ENCODE data around the gene MAP3K20.
"Not testable (repeated sequence)": the region's sequence is repeated elsewhere in the genome, so short reads cannot be mapped to it uniquely, and the experiment has no call there.

MAP3K20 gene

GRCh38 chr2:173086518-173087213 lies 11.0 kb downstream of the MAP3K20 start:
- H3K27ac ChIP-seq (ENCODE audit: low read depth, low read length) = peak overlapping the region; percentile 89
- no peaks in the 10 kb centered on the region for H3K27me3 ChIP-seq (ENCODE audit: control insufficient read depth in 5 of 5, insufficient read depth in 4 of 5, low read length in 5 of 5)
- H3K4me1 ChIP-seq (ENCODE audit: control insufficient read depth in 5 of 5, insufficient read depth in 5 of 5, low read length in 5 of 5) = peaks cover 2 to 53% (median 38%) of the 10 kb centered on the region in 5 donors
- no peaks in the 10 kb centered on the region for H3K9me3 ChIP-seq (ENCODE audit: control insufficient read depth in 5 of 5, low read length in 5 of 5)
- H3K4me3 ChIP-seq (ENCODE audit: low read depth in 1 of 5, low read length in 5 of 5) = no peak overlapping the region
- peak overlapping the region in 2 of 5 donors; percentile 4 to 32 for H3K9ac ChIP-seq (ENCODE audit: low read length in 5 of 5)
- H3K36me3 ChIP-seq (ENCODE audit: control insufficient read depth in 5 of 5, insufficient read depth in 5 of 5, low read length in 5 of 5) = no peaks in the 10 kb centered on the region

DNA sequence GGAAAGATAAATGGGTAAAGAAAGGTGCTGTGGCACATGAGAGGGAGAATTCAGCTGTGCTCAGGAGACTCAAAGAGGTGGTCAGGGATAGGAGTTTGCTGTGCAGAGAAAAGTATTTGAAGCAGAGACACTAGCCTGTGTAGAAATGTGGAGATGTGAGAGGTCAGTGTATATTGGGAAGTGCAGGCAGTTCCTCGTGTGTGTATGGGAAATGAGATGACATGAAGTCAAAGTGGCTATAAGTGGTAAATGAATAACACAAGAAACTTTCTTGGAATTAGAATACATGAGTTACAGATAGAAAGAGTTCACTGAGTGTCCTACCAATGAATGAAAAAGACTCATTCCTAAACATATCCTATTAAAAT lies 11.6 kb downstream of the MAP3K20 start:
- peak overlapping the region in 2 of 5 donors; percentile 4 to 32 for H3K9ac ChIP-seq (ENCODE audit: low read length in 5 of 5)
- peaks cover 2 to 57% (median 42%) of the 10 kb centered on the region in 5 donors for H3K4me1 ChIP-seq (ENCODE audit: control insufficient read depth in 5 of 5, insufficient read depth in 5 of 5, low read length in 5 of 5)
- peaks cover 0 to 2% (median 0%) of the 10 kb centered on the region in 5 donors for H3K36me3 ChIP-seq (ENCODE audit: control insufficient read depth in 5 of 5, insufficient read depth in 5 of 5, low read length in 5 of 5)
- peak overlapping the region; percentile 89 for H3K27ac ChIP-seq (ENCODE audit: low read depth, low read length)
- no peaks in the 10 kb centered on the region for H3K27me3 ChIP-seq (ENCODE audit: control insufficient read depth in 5 of 5, insufficient read depth in 4 of 5, low read length in 5 of 5)
- no peak overlapping the region for H3K4me3 ChIP-seq (ENCODE audit: low read depth in 1 of 5, low read length in 5 of 5)
- no peaks in the 10 kb centered on the region for H3K9me3 ChIP-seq (ENCODE audit: control insufficient read depth in 5 of 5, low read length in 5 of 5)

GRCh38 chr2:173087793-173088496 lies 12.3 kb downstream of the MAP3K20 start:
- Histone ChIP-seq H3K36me3 (ENCODE audit: control insufficient read depth in 5 of 5, insufficient read depth in 5 of 5, low read length in 5 of 5) (peaks cover 0 to 9% (median 0%) of the 10 kb centered on the region in 5 donors), H3K27ac (ENCODE audit: low read depth, low read length) (peak overlapping the region; percentile 89), H3K4me3 (ENCODE audit: low read depth in 1 of 5, low read length in 5 of 5) (no peak overlapping the region), H3K9me3 (ENCODE audit: control insufficient read depth in 5 of 5, low read length in 5 of 5) (no peaks in the 10 kb centered on the region), H3K27me3 (ENCODE audit: control insufficient read depth in 5 of 5, insufficient read depth in 4 of 5, low read length in 5 of 5) (no peaks in the 10 kb centered on the region), H3K9ac (ENCODE audit: low read length in 5 of 5) (no peak overlapping the region), H3K4me1 (ENCODE audit: control insufficient read depth in 5 of 5, insufficient read depth in 5 of 5, low read length in 5 of 5) (peaks cover 2 to 59% (median 42%) of the 10 kb centered on the region in 5 donors)

GRCh38 chr2:173090276-173090877 lies 14.7 kb downstream of the MAP3K20 start:
- Histone ChIP-seq H3K9me3 (ENCODE audit: control insufficient read depth in 5 of 5, low read length in 5 of 5) (no peaks in the 10 kb centered on the region), H3K4me1 (ENCODE audit: control insufficient read depth in 5 of 5, insufficient read depth in 5 of 5, low read length in 5 of 5) (peaks cover 2 to 44% (median 26%) of the 10 kb centered on the region in 5 donors), H3K27ac (ENCODE audit: low read depth, low read length) (peak overlapping the region; percentile 89), H3K27me3 (ENCODE audit: control insufficient read depth in 5 of 5, insufficient read depth in 4 of 5, low read length in 5 of 5) (no peaks in the 10 kb centered on the region), H3K36me3 (ENCODE audit: control insufficient read depth in 5 of 5, insufficient read depth in 5 of 5, low read length in 5 of 5) (peaks cover 0 to 9% (median 0%) of the 10 kb centered on the region in 5 donors), H3K9ac (ENCODE audit: low read length in 5 of 5) (peak overlapping the region in 1 of 5 donors; percentile 63), H3K4me3 (ENCODE audit: low read depth in 1 of 5, low read length in 5 of 5) (peak overlapping the region in 4 of 5 donors; percentile 11 to 47 (median 26))

GRCh38 chr2:173090973-173091660 lies 15.5 kb downstream of the MAP3K20 start:
- peaks cover 2 to 44% (median 26%) of the 10 kb centered on the region in 5 donors for H3K4me1 ChIP-seq (ENCODE audit: control insufficient read depth in 5 of 5, insufficient read depth in 5 of 5, low read length in 5 of 5)
- no peaks in the 10 kb centered on the region for H3K9me3 ChIP-seq (ENCODE audit: control insufficient read depth in 5 of 5, low read length in 5 of 5)
- H3K36me3 ChIP-seq (ENCODE audit: control insufficient read depth in 5 of 5, insufficient read depth in 5 of 5, low read length in 5 of 5) = peaks cover 0 to 9% (median 0%) of the 10 kb centered on the region in 5 donors
- peak overlapping the region in 2 of 5 donors; percentile 19 to 22 for H3K4me3 ChIP-seq (ENCODE audit: low read depth in 1 of 5, low read length in 5 of 5)
- H3K9ac ChIP-seq (ENCODE audit: low read length in 5 of 5) = peak overlapping the region in 2 of 5 donors; percentile 20 to 63
- peak overlapping the region; percentile 89 for H3K27ac ChIP-seq (ENCODE audit: low read depth, low read length)
- no peaks in the 10 kb centered on the region for H3K27me3 ChIP-seq (ENCODE audit: control insufficient read depth in 5 of 5, insufficient read depth in 4 of 5, low read length in 5 of 5)

- Histone ChIP-seq H3K9me3 (ENCODE audit: control insufficient read depth in 5 of 5, low read length in 5 of 5) (no peaks in the 10 kb centered on the region), H3K9ac (ENCODE audit: low read length in 5 of 5) (peak overlapping the region in 1 of 5 donors; percentile 63), H3K36me3 (ENCODE audit: control insufficient read depth in 5 of 5, insufficient read depth in 5 of 5, low read length in 5 of 5) (peaks cover 3 to 12% (median 5%) of the 10 kb centered on the region in 5 donors), H3K4me1 (ENCODE audit: control insufficient read depth in 5 of 5, insufficient read depth in 5 of 5, low read length in 5 of 5) (peaks cover 0 to 40% (median 25%) of the 10 kb centered on the region in 5 donors), H3K27me3 (ENCODE audit: control insufficient read depth in 5 of 5, insufficient read depth in 4 of 5, low read length in 5 of 5) (no peaks in the 10 kb centered on the region), H3K4me3 (ENCODE audit: low read depth in 1 of 5, low read length in 5 of 5) (no peak overlapping the region), H3K27ac (ENCODE audit: low read depth, low read length) (peak overlapping the region; percentile 89)
Measured at GRCh38 chr2:173091910-173092309, 16.3 kb downstream of the MAP3K20 start.

GRCh38 chr2:173092844-173093402 lies 17.3 kb downstream of the MAP3K20 start:
- peaks cover 3 to 12% (median 8%) of the 10 kb centered on the region in 5 donors for H3K36me3 ChIP-seq (ENCODE audit: control insufficient read depth in 5 of 5, insufficient read depth in 5 of 5, low read length in 5 of 5)
- H3K9me3 ChIP-seq (ENCODE audit: control insufficient read depth in 5 of 5, low read length in 5 of 5) = no peaks in the 10 kb centered on the region
- peaks cover 0 to 35% (median 22%) of the 10 kb centered on the region in 5 donors for H3K4me1 ChIP-seq (ENCODE audit: control insufficient read depth in 5 of 5, insufficient read depth in 5 of 5, low read length in 5 of 5)
- H3K9ac ChIP-seq (ENCODE audit: low read length in 5 of 5) = no peak overlapping the region
- H3K27me3 ChIP-seq (ENCODE audit: control insufficient read depth in 5 of 5, insufficient read depth in 4 of 5, low read length in 5 of 5) = no peaks in the 10 kb centered on the region
- H3K4me3 ChIP-seq (ENCODE audit: low read depth in 1 of 5, low read length in 5 of 5) = no peak overlapping the region
- peak overlapping the region; percentile 89 for H3K27ac ChIP-seq (ENCODE audit: low read depth, low read length)

DNA sequence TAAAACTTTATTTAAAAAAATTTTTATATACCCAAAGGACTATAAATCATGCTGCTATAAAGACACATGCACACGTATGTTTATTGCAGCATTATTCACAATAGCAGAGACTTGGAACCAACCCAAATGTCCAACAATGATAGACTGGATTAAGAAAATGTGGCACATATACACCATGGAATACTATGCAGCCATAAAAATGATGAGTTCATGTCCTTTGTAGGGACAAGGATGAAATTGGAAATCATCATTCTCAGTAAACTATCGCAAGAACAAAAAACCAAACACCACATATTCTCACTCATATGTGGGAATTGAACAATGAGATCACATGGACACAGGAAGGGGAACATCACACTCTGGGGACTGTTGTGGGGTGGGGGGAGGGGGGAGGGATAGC lies 18.0 kb downstream of the MAP3K20 start:
- Histone ChIP-seq H3K36me3 (ENCODE audit: control insufficient read depth in 5 of 5, insufficient read depth in 5 of 5, low read length in 5 of 5) (peaks cover 3 to 12% (median 8%) of the 10 kb centered on the region in 5 donors), H3K4me1 (ENCODE audit: control insufficient read depth in 5 of 5, insufficient read depth in 5 of 5, low read length in 5 of 5) (peaks cover 0 to 35% (median 22%) of the 10 kb centered on the region in 5 donors)
- H3K9me3 ChIP-seq (ENCODE audit: control insufficient read depth in 5 of 5, low read length in 5 of 5); H3K4me3 ChIP-seq (ENCODE audit: low read depth in 1 of 5, low read length in 5 of 5); H3K9ac ChIP-seq (ENCODE audit: low read length in 5 of 5); H3K27ac ChIP-seq (ENCODE audit: low read depth, low read length); H3K27me3 ChIP-seq (ENCODE audit: control insufficient read depth in 5 of 5, insufficient read depth in 4 of 5, low read length in 5 of 5): not testable (repeated sequence)

GRCh38 chr2:173094731-173095130 lies 19.1 kb downstream of the MAP3K20 start:
- Histone ChIP-seq H3K4me3 (ENCODE audit: low read depth in 1 of 5, low read length in 5 of 5) (no peak overlapping the region), H3K9ac (ENCODE audit: low read length in 5 of 5) (no peak overlapping the region), H3K9me3 (ENCODE audit: control insufficient read depth in 5 of 5, low read length in 5 of 5) (no peaks in the 10 kb centered on the region), H3K4me1 (ENCODE audit: control insufficient read depth in 5 of 5, insufficient read depth in 5 of 5, low read length in 5 of 5) (peaks cover 0 to 35% (median 22%) of the 10 kb centered on the region in 5 donors), H3K27me3 (ENCODE audit: control insufficient read depth in 5 of 5, insufficient read depth in 4 of 5, low read length in 5 of 5) (no peaks in the 10 kb centered on the region), H3K27ac (ENCODE audit: low read depth, low read length) (peak overlapping the region; percentile 2), H3K36me3 (ENCODE audit: control insufficient read depth in 5 of 5, insufficient read depth in 5 of 5, low read length in 5 of 5) (peaks cover 3 to 12% (median 8%) of the 10 kb centered on the region in 5 donors)
